Ishikawa (cell line): ENCODE measurements around the gene GIMAP4.

Experiments used
- CEBPB ChIP-seq: IDR thresholded peaks from 2 replicates; pipeline ENCODE4 v1.6.1; 2012
- CREB1 ChIP-seq: IDR thresholded peaks from 2 replicates; pipeline ENCODE4 v1.6.1; 2012; ENCODE audit warnings: low read depth
- EGR1 ChIP-seq: IDR thresholded peaks from 2 replicates; pipeline ENCODE4 v1.6.1; 2012
- EP300 ChIP-seq: IDR thresholded peaks from 2 replicates; pipeline ENCODE4 v1.6.1; 2012; ENCODE audit warnings: borderline replicate concordance
- FOXM1 ChIP-seq: IDR thresholded peaks from 2 replicates; pipeline ENCODE4 v1.6.1; 2012; ENCODE audit warnings: low read depth, borderline replicate concordance
- MAX ChIP-seq: IDR thresholded peaks from 2 replicates; pipeline ENCODE4 v1.6.1; 2012
- NFIC ChIP-seq: IDR thresholded peaks from 2 replicates; pipeline ENCODE4 v1.6.1; 2012
- RAD21 ChIP-seq: IDR thresholded peaks from 2 replicates; pipeline ENCODE4 v1.6.1; 2012; ENCODE audit warnings: low read depth
- REST ChIP-seq: IDR thresholded peaks from 2 replicates; pipeline ENCODE4 v1.6.1; 2012; ENCODE audit warnings: low read depth, mild to moderate bottlenecking
- TAF1 ChIP-seq: IDR thresholded peaks from 2 replicates; pipeline ENCODE4 v1.6.1; 2012; ENCODE audit warnings: low read depth, mild to moderate bottlenecking
- TCF12 ChIP-seq: IDR thresholded peaks from 2 replicates; pipeline ENCODE4 v1.6.1; 2012; ENCODE audit warnings: low read depth
- TEAD4 ChIP-seq: IDR thresholded peaks from 2 replicates; pipeline ENCODE4 v1.6.1; 2012
- USF1 ChIP-seq: IDR thresholded peaks from 2 replicates; pipeline ENCODE4 v1.6.1; 2012
- YY1 ChIP-seq: IDR thresholded peaks from 2 replicates; pipeline ENCODE4 v1.6.1; 2012; ENCODE audit warnings: low read depth
- ZBTB7A ChIP-seq: IDR thresholded peaks from 2 replicates; pipeline ENCODE4 v1.6.1; 2012; ENCODE audit warnings: low read depth

The GIMAP4 gene

GRCh38 chr7:150531704-150532103, 35.5 kb upstream of the GIMAP4 start:
- TF ChIP-seq EP300 (no peak), YY1 (no peak), CREB1 (no peak), NFIC (no peak), MAX (no peak), TEAD4 (no peak), FOXM1 (no peak), ZBTB7A (no peak), CEBPB (no peak), REST (no peak), RAD21 (no peak)

GRCh38 chr7:150538259-150538658, 28.9 kb upstream of the GIMAP4 start:
- TF ChIP-seq TCF12 (no peak), EGR1 (no peak), TAF1 (no peak), CREB1 (no peak), ZBTB7A (no peak), TEAD4 (no peak), MAX (no peak), USF1 (no peak), REST (no peak), EP300 (no peak)

GRCh38 chr7:150553163-150553562, 14.0 kb upstream of the GIMAP4 start:
- TF ChIP-seq USF1 (no peak), FOXM1 (no peak), EGR1 (no peak), RAD21 (no peak), MAX (no peak)

- TF ChIP-seq RAD21 (no peak), ZBTB7A (no peak), EP300 (no peak), FOXM1 (no peak), CREB1 (no peak), EGR1 (no peak), MAX (no peak), TCF12 (no peak), YY1 (no peak), TAF1 (no peak), CEBPB (no peak), TEAD4 (no peak), REST (no peak), NFIC (no peak), USF1 (no peak)
Observed at GRCh38 chr7:150556521-150557138, 10.6 kb upstream of the GIMAP4 start.
